Common myeloid progenitor, CD34-positive (primary cell): Measurements from ENCODE around the gene AGER.
"Not testable (repeated sequence)": the region's sequence is repeated elsewhere in the genome, so short reads cannot be mapped to it uniquely, and the experiment has no call there.

Source experiments
- CTCF ChIA-PET: fragments of 350-600 bp; sonication (Branson Sonifier 250); formaldehyde crosslinking; loops from one replicate; lab custom pipeline; 2021; ENCODE audit warnings: antibody characterized with exemption; lab: Charles Lee
- POLR2A ChIA-PET: fragments of 350-600 bp; sonication (Branson Sonifier 250); formaldehyde crosslinking; loops from one replicate; lab custom pipeline; 2021; ENCODE audit warnings: antibody characterized with exemption; lab: Charles Lee
- DNase-seq, 3 donors: peaks; one replicate each; pipeline versions ENCODE4 v3.0.0 to v3.0.0-alpha.2; 2013
- H3K27ac ChIP-seq, 2 experiments: 1 replicate in 1 of 2; 2 replicates in 1 of 2; pipeline ENCODE4 v1.7.0; 2013; ENCODE audit warnings: inconsistent platforms in 2 of 2, low read length in 2 of 2, mild to moderate bottlenecking in 2 of 2, low read depth in 1 of 2, moderate library complexity in 1 of 2; ENCODE audit not compliant: severe bottlenecking in 2 of 2, insufficient read depth in 1 of 2, poor library complexity in 1 of 2
- H3K27me3 ChIP-seq, 5 experiments: replicated peaks in 2 of 5; 1 replicate in 3 of 5; 2 replicates in 2 of 5; pipeline versions ENCODE4 v1.6.1 to v1.7.0; 2013; ENCODE audit warnings: low read length in 4 of 5, mild to moderate bottlenecking in 2 of 5, moderate library complexity in 2 of 5, inconsistent platforms in 1 of 5; ENCODE audit not compliant: insufficient read depth in 5 of 5, control insufficient read depth in 4 of 5
- H3K36me3 ChIP-seq, 4 experiments: 1 replicate in 2 of 4; 2 replicates in 2 of 4; pipeline versions ENCODE4 v1.6.1 to v1.7.0; 2013; ENCODE audit warnings: low read length in 3 of 4, control low read depth in 1 of 4, mild to moderate bottlenecking in 1 of 4; ENCODE audit not compliant: control insufficient read depth in 4 of 4, insufficient read depth in 4 of 4
- H3K4me1 ChIP-seq, 4 experiments: 1 replicate in 3 of 4; 2 replicates in 1 of 4; pipeline versions ENCODE4 v1.6.1 to v1.7.1; 2013; ENCODE audit warnings: low read length in 3 of 4, mild to moderate bottlenecking in 3 of 4, control low read depth in 1 of 4, inconsistent platforms in 1 of 4, moderate library complexity in 1 of 4; ENCODE audit not compliant: control insufficient read depth in 4 of 4, insufficient read depth in 4 of 4; ENCODE audit errors: control extremely low read depth in 1 of 4
- H3K4me3 ChIP-seq, 7 experiments: 1 replicate in 4 of 7; 2 replicates in 3 of 7; pipeline versions ENCODE4 v1.5.1 to v1.7.0; 2013; ENCODE audit warnings: mild to moderate bottlenecking in 7 of 7, low read length in 6 of 7, moderate library complexity in 6 of 7, inconsistent platforms in 2 of 7, low read depth in 2 of 7, control low read depth in 1 of 7; ENCODE audit not compliant: insufficient read depth in 4 of 7, control insufficient read depth in 1 of 7; ENCODE audit errors: extremely low read depth in 1 of 7
- H3K9me3 ChIP-seq, 5 experiments: 1 replicate in 4 of 5; 2 replicates in 1 of 5; pipeline versions ENCODE4 v1.6.1 to v1.7.1; 2013; ENCODE audit warnings: low read length in 4 of 5, mild to moderate bottlenecking in 2 of 5, inconsistent platforms in 1 of 5, low read depth in 1 of 5, moderate library complexity in 1 of 5; ENCODE audit not compliant: control insufficient read depth in 4 of 5, insufficient read depth in 2 of 5; ENCODE audit errors: control extremely low read depth in 1 of 5
- WGBS: methylation state at CpG from one replicate; pipeline ENCODE4 v1.1.5; 2013; ENCODE audit not compliant: insufficient coverage; 5-methylcytosine and 5-hydroxymethylcytosine counted together

AGER gene

DNA sequence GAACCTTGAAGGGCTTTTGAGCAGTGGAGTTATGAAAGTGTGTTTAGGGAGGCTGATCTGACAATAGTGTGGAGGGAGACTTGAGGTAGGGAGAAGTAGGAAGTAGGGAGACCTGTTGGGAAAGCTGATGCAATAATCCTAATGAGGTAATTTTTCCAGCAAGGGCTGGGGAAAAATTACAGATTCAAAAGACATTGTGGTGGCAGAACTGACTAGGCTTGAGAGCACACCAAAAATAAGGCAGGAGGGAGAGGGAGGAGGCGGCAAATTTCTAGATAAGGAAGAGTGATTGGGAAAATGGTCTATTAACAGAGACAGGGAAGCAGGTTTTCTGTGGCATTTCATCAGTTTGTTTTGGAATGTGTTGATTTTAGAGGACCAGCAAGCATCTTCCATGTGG is 37.8 kb downstream of the AGER start:
- Histone ChIP-seq H3K4me1 (peaks cover 0 to 21% (median 9%) of the 10 kb centered on the region in 4 experiments), H3K9me3 (no peaks in the 10 kb centered on the region), H3K27me3 (peaks cover 5 to 32% (median 22%) of the 10 kb centered on the region in 5 experiments), H3K27ac (no peak overlapping the region), H3K36me3 (no peaks in the 10 kb centered on the region), H3K4me3 (no peak overlapping the region)
- WGBS, result 100% methylated on average over 1 of the region's 1 CpG
- ChIA-PET CTCF (interaction anchor here (0.9 to 1.6 kb wide), 2 partner anchors 10 to 16 kb away, joined by 4 read pairs; partner anchors contain the start of gene FKBPL), POLR2A (interaction anchor here (0.6 kb wide), 1 partner anchor 564 kb away, joined by 3 read pairs; no protein-coding TSS in a partner anchor)
- DNase-seq, result no peak

- H3K36me3 ChIP-seq, H3K4me3 ChIP-seq, POLR2A ChIA-PET, H3K27ac ChIP-seq, H3K9me3 ChIP-seq, DNase-seq: not testable (repeated sequence)
- 92% methylated on average over 4 of the region's 7 CpGs for WGBS
- peaks cover 2 to 20% (median 10%) of the 10 kb centered on the region in 5 experiments for H3K27me3 ChIP-seq
- CTCF ChIA-PET, result interaction anchor here (1.0 to 2.1 kb wide), 3 partner anchors 13 to 51 kb away, joined by 4 to 8 read pairs (median 5); no protein-coding TSS in a partner anchor
- H3K4me1 ChIP-seq, result peaks cover 0 to 13% (median 8%) of the 10 kb centered on the region in 4 experiments
Observed at GRCh38 chr6:32144238-32144637, 39.8 kb downstream of the AGER start.

- Histone ChIP-seq H3K9me3 (no peaks in the 10 kb centered on the region), H3K4me1 (no peaks in the 10 kb centered on the region), H3K27me3 (no peaks in the 10 kb centered on the region), H3K36me3 (no peaks in the 10 kb centered on the region), H3K27ac (no peak overlapping the region), H3K4me3 (no peak overlapping the region)
- DNase-seq, result no peak
- WGBS, result 89% methylated on average over 5 of the region's 5 CpGs
- ChIA-PET CTCF (interaction anchor here (0.6 kb wide), 1 partner anchor 798 kb away, joined by 3 read pairs; no protein-coding TSS in a partner anchor), POLR2A (no interaction called here)
Observed at GRCh38 chr6:32140420-32141046, 43.5 kb downstream of the AGER start.

- H3K27me3 ChIP-seq, result no peaks in the 10 kb centered on the region
- no peaks in the 10 kb centered on the region for H3K9me3 ChIP-seq
- H3K4me1 ChIP-seq, result no peaks in the 10 kb centered on the region
- no peak overlapping the region for H3K4me3 ChIP-seq
- DNase-seq, result no peak
- POLR2A ChIA-PET, result no interaction called here
- WGBS, result 87% methylated on average over 3 of the region's 5 CpGs
- H3K27ac ChIP-seq, result no peak overlapping the region
- H3K36me3 ChIP-seq, result no peaks in the 10 kb centered on the region
- CTCF ChIA-PET, result no interaction called here
Observed at GRCh38 chr6:32139590-32139989, 44.5 kb downstream of the AGER start.

DNA sequence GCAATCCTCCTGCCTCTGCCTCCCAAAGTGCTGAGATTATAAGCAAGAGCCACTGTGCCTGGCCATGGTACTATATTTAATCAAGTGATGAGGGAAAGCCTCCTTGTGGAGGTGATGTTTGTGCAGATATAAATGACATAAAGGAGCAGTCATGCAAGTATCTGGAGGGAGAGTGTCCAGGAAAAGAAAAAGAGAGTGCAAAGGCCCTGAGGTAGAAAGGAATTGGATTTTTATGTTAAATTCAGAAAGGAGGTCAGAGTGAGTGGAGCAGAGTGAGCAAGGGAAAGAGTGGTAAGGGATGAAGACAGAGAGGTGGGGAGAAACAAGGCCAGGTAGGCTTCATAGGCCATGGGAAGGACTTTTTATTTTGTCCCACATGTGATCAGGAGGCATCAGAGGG is 46.6 kb downstream of the AGER start:
- Histone ChIP-seq H3K4me3 (no peak overlapping the region), H3K27ac (no peak overlapping the region), H3K27me3 (peaks cover 0 to 5% (median 0%) of the 10 kb centered on the region in 5 experiments), H3K9me3 (no peaks in the 10 kb centered on the region), H3K4me1 (no peaks in the 10 kb centered on the region), H3K36me3 (no peaks in the 10 kb centered on the region)
- ChIA-PET CTCF (interaction anchor here (0.9 to 1.0 kb wide), 2 partner anchors 12 to 20 kb away, joined by 3 to 4 read pairs; no protein-coding TSS in a partner anchor), POLR2A (no interaction called here)
- no peak for DNase-seq

DNA sequence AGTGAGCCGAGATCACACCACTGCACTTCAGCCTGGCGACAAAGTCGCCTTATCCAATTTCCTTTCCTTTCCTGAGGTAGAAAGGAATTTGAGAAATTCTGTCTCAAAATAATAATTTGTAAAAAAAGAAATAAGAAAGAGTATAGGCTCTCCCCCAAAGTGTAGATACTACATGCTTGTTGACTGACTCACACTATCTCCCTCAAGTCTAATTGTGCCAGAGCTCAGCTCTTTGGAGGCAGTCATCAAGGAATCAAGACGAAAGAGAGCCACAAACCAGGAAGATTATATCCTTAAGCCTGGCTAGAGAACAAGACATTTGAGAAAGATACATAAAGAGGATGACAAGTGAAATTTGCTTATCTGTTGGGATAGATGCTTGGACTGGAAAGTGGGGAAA is 50.3 kb downstream of the AGER start:
- Histone ChIP-seq H3K27me3 (peaks cover 0 to 5% (median 0%) of the 10 kb centered on the region in 5 experiments), H3K4me1 (peaks cover 0 to 14% (median 11%) of the 10 kb centered on the region in 4 experiments), H3K4me3 (no peak overlapping the region), H3K9me3 (no peaks in the 10 kb centered on the region), H3K27ac (no peak overlapping the region), H3K36me3 (no peaks in the 10 kb centered on the region)
- CTCF ChIA-PET, result interaction anchor here (1.5 kb wide), 1 partner anchor 15 kb away, joined by 3 read pairs; no protein-coding TSS in a partner anchor
- DNase-seq, result no peak
- POLR2A ChIA-PET, result no interaction called here
- WGBS, result no CpG with 5 or more reads among the region's 4 CpGs

DNA sequence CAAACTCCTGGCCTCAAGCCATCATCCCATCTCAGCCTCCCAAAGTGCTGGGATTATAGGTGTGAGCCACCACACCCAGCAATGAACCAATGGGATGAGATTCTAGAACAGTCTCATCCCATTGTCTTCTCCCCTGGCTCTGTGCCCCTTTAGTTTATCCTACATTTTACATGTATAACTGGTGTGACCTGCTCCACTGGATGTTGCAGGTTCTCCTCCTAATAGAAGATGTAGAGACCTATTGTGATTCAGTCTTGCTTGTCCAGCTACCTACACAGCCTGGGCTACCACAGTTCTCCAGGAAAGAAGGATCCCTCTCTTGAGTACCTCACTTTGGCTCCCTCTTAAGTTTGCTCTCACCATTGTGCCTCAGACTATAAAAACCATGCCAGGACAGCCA is 51.9 kb downstream of the AGER start:
- H3K4me1 ChIP-seq, result peaks cover 0 to 24% (median 21%) of the 10 kb centered on the region in 4 experiments
- H3K27ac ChIP-seq, result no peak overlapping the region
- ChIA-PET CTCF (interaction anchor here (2.1 kb wide), 1 partner anchor 13 kb away, joined by 8 read pairs; no protein-coding TSS in a partner anchor), POLR2A (no interaction called here)
- no peak overlapping the region for H3K4me3 ChIP-seq
- H3K36me3 ChIP-seq, result no peaks in the 10 kb centered on the region
- no peaks in the 10 kb centered on the region for H3K9me3 ChIP-seq
- DNase-seq, result no peak
- H3K27me3 ChIP-seq, result peaks cover 0 to 5% (median 0%) of the 10 kb centered on the region in 5 experiments
